GM23248 (cell line): Measurements from ENCODE around the gene ANKRD12. TPM values are rescaled to one million over a fixed set of nuclear protein-coding genes. Genes with fewer than 3 reads are reported as not detected.
A peak's percentile ranks its signal among the peaks of the same experiment; 100 is the strongest.

ENCODE experiments used
- DNase-seq: peaks from one replicate; pipeline ENCODE4 v3.0.0-alpha.2; 2015
- H2AFZ ChIP-seq: fragments of 200-600 bp; sonication (generic); 2 replicates; pipeline ENCODE4 v1.6.1; 2016; ENCODE audit warnings: antibody characterized with exemption
- H3F3A ChIP-seq: fragments of 200-600 bp; sonication (generic); 2 replicates; pipeline ENCODE4 v1.6.1; 2016; ENCODE audit warnings: mild to moderate bottlenecking, antibody characterized with exemption, mixed run types; ENCODE audit not compliant: insufficient read depth
- H3K27ac ChIP-seq: fragments of 200-600 bp; sonication (generic); 2 replicates; pipeline ENCODE4 v1.5.1; 2016; ENCODE audit warnings: mild to moderate bottlenecking
- H3K27me3 ChIP-seq: fragments of 200-600 bp; sonication (generic); replicated peaks from 2 replicates; pipeline ENCODE4 v1.6.1; 2016; ENCODE audit warnings: mild to moderate bottlenecking; ENCODE audit not compliant: insufficient read depth
- H3K36me3 ChIP-seq: fragments of 200-600 bp; sonication (generic); 2 replicates; pipeline ENCODE4 v1.6.1; 2016; ENCODE audit warnings: low read depth, mild to moderate bottlenecking
- H3K4me1 ChIP-seq: fragments of 200-600 bp; sonication (generic); 2 replicates; pipeline ENCODE4 v1.6.1; 2016; ENCODE audit warnings: mild to moderate bottlenecking; ENCODE audit not compliant: insufficient read depth
- H3K4me2 ChIP-seq: fragments of 200-600 bp; sonication (generic); one replicate; pipeline ENCODE4 v1.6.1; 2016; ENCODE audit warnings: mild to moderate bottlenecking; ENCODE audit not compliant: unreplicated experiment
- H3K4me3 ChIP-seq: fragments of 200-600 bp; sonication (generic); 2 replicates; pipeline ENCODE4 v1.5.1; 2016; ENCODE audit warnings: mild to moderate bottlenecking
- H3K79me2 ChIP-seq: fragments of 200-600 bp; sonication (generic); 2 replicates; pipeline ENCODE4 v1.6.1; 2016; ENCODE audit warnings: mild to moderate bottlenecking; ENCODE audit not compliant: insufficient read depth
- H3K9ac ChIP-seq: fragments of 200-600 bp; sonication (generic); 2 replicates; pipeline ENCODE4 v1.6.1; 2016; ENCODE audit warnings: mild to moderate bottlenecking
- H3K9me2 ChIP-seq: fragments of 200-600 bp; sonication (generic); 2 replicates; pipeline ENCODE4 v1.6.1; 2016; ENCODE audit warnings: mixed run types, mild to moderate bottlenecking, moderate library complexity; ENCODE audit not compliant: insufficient read depth
- H3K9me3 ChIP-seq: fragments of 200-600 bp; sonication (generic); one replicate; pipeline ENCODE4 v1.6.1; 2017; ENCODE audit warnings: low read depth
- H4K20me1 ChIP-seq: fragments of 200-600 bp; sonication (generic); 2 replicates; pipeline ENCODE4 v1.6.0; 2016; ENCODE audit not compliant: insufficient read depth
- EZH2 ChIP-seq: fragments of 200-600 bp; sonication (generic); IDR thresholded peaks from 2 replicates; pipeline ENCODE4 v1.6.1; 2018; ENCODE audit warnings: antibody characterized with exemption, mild to moderate bottlenecking; ENCODE audit not compliant: insufficient read depth, poor library complexity, severe bottlenecking
- EZH2phosphoT487 ChIP-seq: fragments of 200-600 bp; sonication (generic); IDR thresholded peaks from 2 replicates; pipeline ENCODE4 v1.6.1; 2018; ENCODE audit warnings: antibody characterized with exemption, moderate library complexity, mild to moderate bottlenecking, low read depth; ENCODE audit not compliant: insufficient read depth
- WGBS, 2 experiments: methylation state at CpG; one replicate each; pipeline ENCODE4 v1.1.6; 2015 to 2017; ENCODE audit warnings: low lambda C conversion rate in 2 of 2, low coverage in 1 of 2; ENCODE audit errors: missing lambda C conversion rate in 2 of 2; 5-methylcytosine and 5-hydroxymethylcytosine counted together
- in situ Hi-C: fragments of 300-500 bp; cut with MboI; formaldehyde crosslinking; loops from 2 replicates; pipeline ENCODE4 v1.15.0; 2020
- polyA plus RNA-seq: library from polyadenylated mRNA; unstranded; fragments of >200 nt; fragmentation: Nextera tagmentation; extraction: Ambion mirVana; gene quantifications from 2 replicates; pipeline ENCODE4 v1.2.1, GENCODE V29; 2016
- total RNA-seq: library from RNA; depleted of rRNA; stranded (reverse); fragments of >200 nt; shearing (Covaris generic); gene quantifications from 2 replicates; pipeline ENCODE4 v1.2.3, GENCODE V29; 2014

ANKRD12 gene
- total and polyA plus RNA-seq, 2 experiments from 2014 or later = 16.5 to 34.8 TPM

GRCh38 chr18:9095297-9096006 lies 41.1 kb upstream of the ANKRD12 start:
- H3K27me3 ChIP-seq = no peaks in the 10 kb centered on the region
- no peaks in the 10 kb centered on the region for H4K20me1 ChIP-seq
- no peak for DNase-seq
- no peaks in the 10 kb centered on the region for H3K79me2 ChIP-seq
- no peaks in the 10 kb centered on the region for H3K9me3 ChIP-seq
- H2AFZ ChIP-seq = peak overlapping the region; percentile 68
- no peaks in the 10 kb centered on the region for H3K36me3 ChIP-seq
- no peak overlapping the region for H3K4me3 ChIP-seq
- no peaks in the 10 kb centered on the region for H3K9me2 ChIP-seq
- in situ Hi-C loops = no loop called here
- no peak for TF ChIP-seq EZH2phosphoT487
- no peak for TF ChIP-seq EZH2
- H3F3A ChIP-seq = peaks cover 11% of the 10 kb centered on the region
- H3K4me1 ChIP-seq = peaks cover 21% of the 10 kb centered on the region
- WGBS, 2 experiments = 82 to 86% methylated on average over 9 of the region's 9 CpGs
- peak overlapping the region; percentile 72 for H3K9ac ChIP-seq
- peak overlapping the region; percentile 90 for H3K27ac ChIP-seq
- H3K4me2 ChIP-seq = peak overlapping the region; percentile 71

GRCh38 chr18:9096007-9096371 lies 40.6 kb upstream of the ANKRD12 start:
- Histone ChIP-seq H3K4me2 (no peak overlapping the region), H3K36me3 (no peaks in the 10 kb centered on the region), H4K20me1 (no peaks in the 10 kb centered on the region), H3K27ac (no peak overlapping the region), H3K4me3 (no peak overlapping the region), H2AFZ (peak overlapping the region; percentile 68; the same call in 1 of the 2 replicates), H3K9me3 (no peaks in the 10 kb centered on the region), H3F3A (peaks cover 11% of the 10 kb centered on the region), H3K9ac (no peak overlapping the region), H3K9me2 (no peaks in the 10 kb centered on the region), H3K79me2 (no peaks in the 10 kb centered on the region), H3K27me3 (no peaks in the 10 kb centered on the region), H3K4me1 (peaks cover 23% of the 10 kb centered on the region)
- TF ChIP-seq EZH2 = no peak
- WGBS, 2 experiments = 73 to 86% methylated on average over 3 of the region's 3 CpGs
- DNase-seq = no peak
- in situ Hi-C loops = no loop called here

- DNase-seq = no peak
- in situ Hi-C loops = no loop called here
- Histone ChIP-seq H3K4me1 (peaks cover 30% of the 10 kb centered on the region), H2AFZ (no peak overlapping the region), H4K20me1 (no peaks in the 10 kb centered on the region), H3K27me3 (no peaks in the 10 kb centered on the region), H3K9me2 (no peaks in the 10 kb centered on the region), H3F3A (peaks cover 16% of the 10 kb centered on the region), H3K9ac (no peak overlapping the region), H3K9me3 (no peaks in the 10 kb centered on the region), H3K27ac (no peak overlapping the region), H3K4me2 (no peak overlapping the region), H3K4me3 (no peak overlapping the region), H3K36me3 (no peaks in the 10 kb centered on the region), H3K79me2 (no peaks in the 10 kb centered on the region)
- WGBS, 2 experiments = 83 to 88% methylated on average over 2 of the region's 2 CpGs
- TF ChIP-seq EZH2 (no peak), EZH2phosphoT487 (no peak)
Observed at GRCh38 chr18:9096685-9097084, 39.9 kb upstream of the ANKRD12 start.

DNA sequence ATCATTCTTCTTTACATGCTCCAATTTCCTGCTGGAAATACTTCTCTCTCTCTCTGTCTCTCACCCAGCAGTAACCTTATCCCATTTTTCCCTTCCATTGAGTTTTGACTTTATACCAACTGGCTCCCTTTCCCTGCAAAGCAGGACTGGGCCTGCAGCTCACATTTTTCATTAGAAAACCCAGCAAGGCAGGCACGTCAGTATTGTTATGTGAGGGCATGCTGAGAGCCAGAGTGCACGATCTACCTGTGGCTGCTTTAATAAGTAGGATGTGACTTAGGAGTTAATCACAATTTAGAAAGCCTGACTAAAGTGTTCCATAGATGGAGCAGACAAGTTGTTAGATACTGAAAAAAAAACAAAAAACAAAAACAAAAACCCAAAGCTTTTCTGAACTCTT lies 39.2 kb upstream of the ANKRD12 start:
- H4K20me1 ChIP-seq = no peaks in the 10 kb centered on the region
- no peak overlapping the region for H3K4me2 ChIP-seq
- H3K27me3 ChIP-seq = no peaks in the 10 kb centered on the region
- no peak for TF ChIP-seq EZH2phosphoT487
- no peak for TF ChIP-seq EZH2
- no peak overlapping the region for H3K4me3 ChIP-seq
- H3K4me1 ChIP-seq = peaks cover 30% of the 10 kb centered on the region
- H3K9me3 ChIP-seq = no peaks in the 10 kb centered on the region
- H3F3A ChIP-seq = peaks cover 21% of the 10 kb centered on the region
- H3K79me2 ChIP-seq = no peaks in the 10 kb centered on the region
- WGBS, 2 experiments = 72 to 86% methylated on average over 2 of the region's 2 CpGs
- in situ Hi-C loops = no loop called here
- no peaks in the 10 kb centered on the region for H3K9me2 ChIP-seq
- no peak overlapping the region for H2AFZ ChIP-seq
- DNase-seq = no peak
- no peaks in the 10 kb centered on the region for H3K36me3 ChIP-seq
- H3K9ac ChIP-seq = no peak overlapping the region
- no peak overlapping the region for H3K27ac ChIP-seq

- no peak overlapping the region for H3K4me2 ChIP-seq
- H3K4me3 ChIP-seq = no peak overlapping the region
- no peaks in the 10 kb centered on the region for H3K9me2 ChIP-seq
- no peaks in the 10 kb centered on the region for H3K9me3 ChIP-seq
- no peaks in the 10 kb centered on the region for H3K27me3 ChIP-seq
- WGBS, 2 experiments = 69 to 76% methylated on average over 3 of the region's 3 CpGs
- H2AFZ ChIP-seq = no peak overlapping the region
- TF ChIP-seq EZH2 (no peak), EZH2phosphoT487 (no peak)
- in situ Hi-C loops = no loop called here
- no peak for DNase-seq
- no peak overlapping the region for H3K9ac ChIP-seq
- H3K27ac ChIP-seq = peak overlapping the region; percentile 88; the same call in 1 of the 2 replicates
- no peaks in the 10 kb centered on the region for H3K36me3 ChIP-seq
- peaks cover 24% of the 10 kb centered on the region for H3F3A ChIP-seq
- H4K20me1 ChIP-seq = peaks cover 14% of the 10 kb centered on the region; the same call in 1 of the 2 replicates
- peaks cover 22% of the 10 kb centered on the region for H3K4me1 ChIP-seq
- peaks cover 32% of the 10 kb centered on the region for H3K79me2 ChIP-seq
Observed at GRCh38 chr18:9100796-9101195, 35.8 kb upstream of the ANKRD12 start.
